Caco-2 (cell line): ENCODE measurements around the gene SRL. TPM values are rescaled to one million over a fixed set of nuclear protein-coding genes. Genes with fewer than 3 reads are reported as not detected.
A peak's percentile ranks its signal among the peaks of the same experiment; 100 is the strongest.

ENCODE experiments used
- BruUV-seq: library from RNA; stranded (reverse); fragments of 400-500 nt; replicated peaks from 2 replicates; lab custom pipeline; 2021; lab: Mats Ljungman, UMichigan
- CTCF ChIA-PET: fragments of 300-600 bp; sonication (Branson Sonifier 250); formaldehyde crosslinking; loops from one replicate; lab custom pipeline; 2022; ENCODE audit warnings: antibody characterized with exemption; lab: Charles Lee
- POLR2A ChIA-PET: fragments of 300-600 bp; sonication (Branson Sonifier 250); formaldehyde crosslinking; loops from one replicate; lab custom pipeline; 2022; ENCODE audit warnings: antibody characterized with exemption; lab: Charles Lee
- DNase-seq, 2 experiments: peaks; one replicate each; pipeline versions ENCODE4 v3.0.0 to v3.0.0-alpha.2; 2020 to 2022
- H3K27me3 ChIP-seq: replicated peaks from 2 replicates; pipeline ENCODE4 v1.6.0; 2011; ENCODE audit warnings: low read length; ENCODE audit not compliant: control insufficient read depth, insufficient read depth
- H3K36me3 ChIP-seq: 2 replicates; pipeline ENCODE4 v1.5.1; 2011; ENCODE audit warnings: low read length; ENCODE audit not compliant: control insufficient read depth, insufficient read depth
- H3K4me1 ChIP-seq: fragments of 250-450 bp; sonication (Bioruptor Pico); 2 replicates; pipeline ENCODE4 v1.5.1; 2020; ENCODE audit warnings: mild to moderate bottlenecking
- H3K4me3 ChIP-seq: 2 replicates; pipeline ENCODE4 v1.5.1; 2011; ENCODE audit warnings: low read depth, mild to moderate bottlenecking, control low read depth, low read length
- H3K9me3 ChIP-seq: fragments of 250-450 bp; sonication (Bioruptor Pico); 2 replicates; pipeline ENCODE4 v1.5.1; 2020; ENCODE audit warnings: mild to moderate bottlenecking, moderate library complexity
- H3K27ac Mint-ChIP-seq: one replicate; pipeline ENCODE4 v1.8.0; 2022; ENCODE audit warnings: mixed read lengths; ENCODE audit not compliant: unreplicated experiment
- H3K27me3 Mint-ChIP-seq: one replicate; pipeline ENCODE4 v1.8.0; 2022; ENCODE audit warnings: mixed read lengths; ENCODE audit not compliant: insufficient read depth, unreplicated experiment
- H3K36me3 Mint-ChIP-seq: one replicate; pipeline ENCODE4 v1.8.0; 2022; ENCODE audit warnings: mild to moderate bottlenecking, mixed read lengths; ENCODE audit not compliant: insufficient read depth, unreplicated experiment
- H3K4me1 Mint-ChIP-seq: one replicate; pipeline ENCODE4 v1.8.0; 2022; ENCODE audit warnings: low read depth, mixed read lengths; ENCODE audit not compliant: unreplicated experiment
- H3K4me3 Mint-ChIP-seq: one replicate; pipeline ENCODE4 v1.8.0; 2022; ENCODE audit warnings: mild to moderate bottlenecking, moderate library complexity, mixed read lengths; ENCODE audit not compliant: unreplicated experiment
- H3K9me3 Mint-ChIP-seq: one replicate; pipeline ENCODE4 v1.8.0; 2022; ENCODE audit warnings: mixed read lengths; ENCODE audit not compliant: unreplicated experiment
- intact Hi-C: fragments of 100-400 bp; cut with micrococcal nuclease; formaldehyde crosslinking; loops from one replicate; pipeline ENCODE4 v1.10.0; 2022; ENCODE audit not compliant: unreplicated experiment
- total RNA-seq: library from RNA; stranded (reverse); gene quantifications from 2 replicates; pipeline ENCODE4 v1.2.3, GENCODE V29; 2022
- TF ChIP-seq, protein P1 (sequence below), 2 experiments: fragments of 200-600 bp in 1 of 2; IDR thresholded peaks; 1 replicate in 1 of 2; 2 replicates in 1 of 2; pipeline versions ENCODE4 v1.5.1 to v1.8.0; 2011 to 2022; ENCODE audit warnings: antibody characterized with exemption in 1 of 2, control low read depth in 1 of 2, inconsistent platforms in 1 of 2, low read depth in 1 of 2, low read length in 1 of 2, mild to moderate bottlenecking in 1 of 2, moderate library complexity in 1 of 2; ENCODE audit not compliant: insufficient read depth in 1 of 2, severe bottlenecking in 1 of 2, unreplicated experiment in 1 of 2

The SRL gene
- total RNA-seq, 1 experiment from 2014 or later, result not detected

DNA sequence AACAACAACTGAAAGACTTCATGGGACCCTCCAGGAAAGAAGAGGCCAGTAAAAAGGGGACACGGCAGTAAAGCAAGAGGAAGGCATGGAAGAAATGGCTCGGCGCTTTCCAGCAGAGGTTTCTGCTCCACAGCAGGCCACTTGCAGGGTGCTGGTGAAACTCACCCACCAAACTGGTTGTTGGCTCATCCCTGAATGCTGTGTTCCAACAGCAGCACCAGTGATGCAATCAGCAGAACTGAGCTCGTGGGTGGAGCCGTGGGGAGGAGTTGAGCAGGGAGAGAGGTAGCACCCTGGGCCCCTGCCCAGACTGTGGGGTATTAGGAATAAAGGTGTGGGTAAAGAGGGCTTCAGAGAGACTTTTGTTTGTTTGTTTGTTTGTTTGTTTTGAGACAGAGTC, 62.9 kb downstream of the SRL start:
- CTCF ChIA-PET, result interaction anchor here (2.0 kb wide), 1 partner anchor 75 kb away, joined by 13 read pairs; no protein-coding TSS in a partner anchor
- H3K4me3 ChIP-seq, result no peak overlapping the region

DNA sequence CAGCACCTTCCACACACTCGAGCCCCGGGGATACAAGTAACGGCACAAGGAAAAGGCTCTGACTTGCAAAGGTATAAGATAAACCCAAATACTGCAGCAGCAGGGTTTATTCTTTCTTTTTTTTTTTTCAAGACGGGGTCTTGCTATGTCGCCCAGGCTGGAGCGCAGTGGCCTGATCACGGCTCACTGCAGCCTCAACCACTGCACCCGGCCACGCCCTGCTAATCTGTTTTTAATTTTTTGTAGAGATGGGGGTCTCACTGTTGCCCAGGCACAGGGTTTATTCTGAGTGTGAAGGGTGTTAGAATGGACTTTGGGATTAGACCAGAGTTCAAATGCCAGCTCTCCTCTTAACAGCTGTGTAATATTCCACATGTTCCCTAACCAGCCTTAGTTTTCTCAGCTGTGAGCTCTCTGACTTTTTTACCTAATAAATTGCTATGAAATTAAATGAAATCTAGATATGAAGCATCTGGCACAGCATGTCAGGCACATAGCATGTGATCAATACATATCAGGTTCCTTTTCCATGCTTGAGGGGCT, 63.3 kb downstream of the SRL start:
- H3K36me3 Mint-ChIP-seq, result peaks cover 6% of the 10 kb centered on the region
- no peaks in the 10 kb centered on the region for H3K27me3 Mint-ChIP-seq
- H3K4me3 Mint-ChIP-seq, result no peak overlapping the region
- CTCF ChIA-PET, result interaction anchor here (2.0 kb wide), 1 partner anchor 75 kb away, joined by 13 read pairs; no protein-coding TSS in a partner anchor
- POLR2A ChIA-PET, result no interaction called here
- H3K27ac Mint-ChIP-seq, result peak overlapping the region; percentile 69
- peaks cover 21% of the 10 kb centered on the region for H3K4me1 Mint-ChIP-seq
- Histone ChIP-seq H3K27me3 (no peaks in the 10 kb centered on the region), H3K36me3 (no peaks in the 10 kb centered on the region), H3K9me3 (no peaks in the 10 kb centered on the region), H3K4me1 (peaks cover 9% of the 10 kb centered on the region; the same call in 1 of the 2 replicates), H3K4me3 (no peak overlapping the region)
- intact Hi-C loops, result no loop called here
- no TSS peak for BruUV-seq
- DNase-seq, result no peak
- H3K9me3 Mint-ChIP-seq, result no peaks in the 10 kb centered on the region
- TF ChIP-seq, protein P1, sequence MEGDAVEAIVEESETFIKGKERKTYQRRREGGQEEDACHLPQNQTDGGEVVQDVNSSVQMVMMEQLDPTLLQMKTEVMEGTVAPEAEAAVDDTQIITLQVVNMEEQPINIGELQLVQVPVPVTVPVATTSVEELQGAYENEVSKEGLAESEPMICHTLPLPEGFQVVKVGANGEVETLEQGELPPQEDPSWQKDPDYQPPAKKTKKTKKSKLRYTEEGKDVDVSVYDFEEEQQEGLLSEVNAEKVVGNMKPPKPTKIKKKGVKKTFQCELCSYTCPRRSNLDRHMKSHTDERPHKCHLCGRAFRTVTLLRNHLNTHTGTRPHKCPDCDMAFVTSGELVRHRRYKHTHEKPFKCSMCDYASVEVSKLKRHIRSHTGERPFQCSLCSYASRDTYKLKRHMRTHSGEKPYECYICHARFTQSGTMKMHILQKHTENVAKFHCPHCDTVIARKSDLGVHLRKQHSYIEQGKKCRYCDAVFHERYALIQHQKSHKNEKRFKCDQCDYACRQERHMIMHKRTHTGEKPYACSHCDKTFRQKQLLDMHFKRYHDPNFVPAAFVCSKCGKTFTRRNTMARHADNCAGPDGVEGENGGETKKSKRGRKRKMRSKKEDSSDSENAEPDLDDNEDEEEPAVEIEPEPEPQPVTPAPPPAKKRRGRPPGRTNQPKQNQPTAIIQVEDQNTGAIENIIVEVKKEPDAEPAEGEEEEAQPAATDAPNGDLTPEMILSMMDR (IDR thresholded peaks at IDR 0.05; ENCODE audit: insufficient read depth in 1 of 2, low read depth in 1 of 2, low read length in 1 of 2, severe bottlenecking in 1 of 2, unreplicated experiment in 1 of 2), result no peak

More for the DNA sequence above, 62.9 kb downstream of the SRL start:
- Mint-ChIP-seq H3K36me3 (peaks cover 9% of the 10 kb centered on the region), H3K4me3 (no peak overlapping the region), H3K27me3 (no peaks in the 10 kb centered on the region), H3K9me3 (no peaks in the 10 kb centered on the region), H3K4me1 (peaks cover 21% of the 10 kb centered on the region), H3K27ac (peak overlapping the region; percentile 69)
- no TSS peak for BruUV-seq
- DNase-seq, result peak; percentile 63 to 70
- POLR2A ChIA-PET, result interaction anchor here (0.6 kb wide), 1 partner anchor 10 kb away, joined by 5 read pairs; no protein-coding TSS in a partner anchor
- no peaks in the 10 kb centered on the region for H3K9me3 ChIP-seq
- no peaks in the 10 kb centered on the region for H3K36me3 ChIP-seq
- H3K27me3 ChIP-seq, result no peaks in the 10 kb centered on the region
- intact Hi-C loops, result no loop called here
- TF ChIP-seq, protein P1 (IDR thresholded peaks at IDR 0.05; ENCODE audit: insufficient read depth in 1 of 2, low read depth in 1 of 2, low read length in 1 of 2, severe bottlenecking in 1 of 2, unreplicated experiment in 1 of 2), result no peak
- H3K4me1 ChIP-seq, result peaks cover 9% of the 10 kb centered on the region; the same call in 1 of the 2 replicates

DNA sequence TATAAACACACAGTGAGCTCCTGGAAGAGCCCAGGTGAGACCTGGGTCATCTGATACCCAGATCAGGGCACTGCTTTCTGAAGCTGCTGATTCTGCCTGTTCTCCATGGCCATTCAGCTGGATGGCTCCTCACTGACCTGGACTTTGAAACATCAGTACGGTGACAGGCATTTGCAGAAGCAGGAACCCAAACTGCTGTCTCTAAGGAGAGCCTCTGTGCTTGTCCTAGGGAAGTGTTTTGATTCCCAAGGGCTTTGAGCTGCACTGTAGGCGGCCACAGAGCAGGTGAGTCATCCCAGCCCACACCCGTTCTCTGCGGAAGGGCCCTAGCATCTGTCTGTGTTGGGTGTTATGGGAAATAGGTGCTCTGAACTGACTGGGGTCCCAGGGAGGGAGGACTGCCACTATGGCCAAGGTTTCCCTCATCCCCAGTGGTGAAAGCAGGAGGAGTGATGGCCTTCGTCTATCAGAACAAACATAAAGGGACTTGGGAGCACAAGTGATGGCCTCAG, 64.9 kb downstream of the SRL start:
- CTCF ChIA-PET, result interaction anchor here (0.7 to 1.0 kb wide), 2 partner anchors 76 to 132 kb away, joined by 3 read pairs; no protein-coding TSS in a partner anchor
- Mint-ChIP-seq H3K4me1 (peaks cover 21% of the 10 kb centered on the region), H3K36me3 (no peaks in the 10 kb centered on the region), H3K27me3 (no peaks in the 10 kb centered on the region), H3K27ac (peak overlapping the region; percentile 25), H3K4me3 (no peak overlapping the region), H3K9me3 (no peaks in the 10 kb centered on the region)
- intact Hi-C loops, result no loop called here
- no peaks in the 10 kb centered on the region for H3K27me3 ChIP-seq
- TF ChIP-seq, protein P1 (IDR thresholded peaks at IDR 0.05; ENCODE audit: insufficient read depth in 1 of 2, low read depth in 1 of 2, low read length in 1 of 2, severe bottlenecking in 1 of 2, unreplicated experiment in 1 of 2), result no peak
- no peak overlapping the region for H3K4me3 ChIP-seq
- H3K4me1 ChIP-seq, result peaks cover 5% of the 10 kb centered on the region; the same call in 1 of the 2 replicates
- peak; percentile 23 to 48 for DNase-seq
- BruUV-seq, result no TSS peak
- H3K9me3 ChIP-seq, result no peaks in the 10 kb centered on the region
- POLR2A ChIA-PET, result no interaction called here
- H3K36me3 ChIP-seq, result no peaks in the 10 kb centered on the region
